Stimulated activated naive B cell treated with anti-CD40 and anti-IgM and Interleukin-4, amounts not matched to agents 10 μg/mL and 1 μg/mL and 100 μg/mL, for 72 hours (primary cell): ENCODE results near the gene ATP13A1.
"Not testable (repeated sequence)": the region's sequence is repeated elsewhere in the genome, so short reads cannot be mapped to it uniquely, and the experiment has no call there.

Experiments used
- ATAC-seq, 2 donors: fragments of 150-1000 bp; cut with Tn5 transposase; replicated peaks; 2 replicates each; pipeline ENCODE4 v1.10.0; 2021; ENCODE audit warnings: moderate library complexity in 1 of 2
- DNase-seq: peaks from one replicate; pipeline ENCODE4 v3.0.0; 2021
- H3K27ac Mint-ChIP-seq: one replicate; pipeline ENCODE4 v1.8.0; 2022; ENCODE audit warnings: mild to moderate bottlenecking, mixed read lengths
- H3K27me3 Mint-ChIP-seq, 2 donors: one replicate each; pipeline ENCODE4 v1.8.0; 2022; ENCODE audit warnings: mixed read lengths in 2 of 2
- H3K36me3 Mint-ChIP-seq, 2 donors: one replicate each; pipeline ENCODE4 v1.8.0; 2022; ENCODE audit warnings: mixed read lengths in 2 of 2, mild to moderate bottlenecking in 1 of 2
- H3K4me1 Mint-ChIP-seq, 2 donors: one replicate each; pipeline ENCODE4 v1.8.0; 2022; ENCODE audit warnings: mixed read lengths in 2 of 2, mild to moderate bottlenecking in 1 of 2
- H3K4me3 Mint-ChIP-seq, 2 donors: one replicate each; pipeline ENCODE4 v1.8.0; 2022; ENCODE audit warnings: mild to moderate bottlenecking in 2 of 2, mixed read lengths in 2 of 2, moderate library complexity in 1 of 2
- H3K9me3 Mint-ChIP-seq, 2 donors: one replicate each; pipeline ENCODE4 v1.8.0; 2022; ENCODE audit warnings: mixed read lengths in 2 of 2, mild to moderate bottlenecking in 1 of 2

ATP13A1 gene

GRCh38 chr19:19606021-19606420 lies 57.5 kb downstream of the ATP13A1 start:
- H3K4me1 Mint-ChIP-seq, result peaks cover 8 to 14% of the 10 kb centered on the region in 2 donors
- H3K27me3 Mint-ChIP-seq, result no peaks in the 10 kb centered on the region
- no peak for DNase-seq
- H3K27ac Mint-ChIP-seq, result peak overlapping the region; percentile 63
- H3K9me3 Mint-ChIP-seq, result no peaks in the 10 kb centered on the region
- peaks cover 0 to 8% of the 10 kb centered on the region in 2 donors for H3K36me3 Mint-ChIP-seq
- ATAC-seq, result peak; percentile 49 to 63
- H3K4me3 Mint-ChIP-seq, result no peak overlapping the region

- no peak overlapping the region for H3K4me3 Mint-ChIP-seq
- ATAC-seq (no peak), DNase-seq (no peak)
- no peaks in the 10 kb centered on the region for H3K9me3 Mint-ChIP-seq
- H3K27ac Mint-ChIP-seq, result no peak overlapping the region
- H3K27me3 Mint-ChIP-seq, result no peaks in the 10 kb centered on the region
- peaks cover 21 to 27% of the 10 kb centered on the region in 2 donors for H3K4me1 Mint-ChIP-seq
- peaks cover 0 to 10% of the 10 kb centered on the region in 2 donors for H3K36me3 Mint-ChIP-seq
Measured at GRCh38 chr19:19602713-19603324, 60.7 kb downstream of the ATP13A1 start.

- ATAC-seq (no peak), DNase-seq (no peak)
Measured at GRCh38 chr19:19602136-19602712, 61.3 kb downstream of the ATP13A1 start.

GRCh38 chr19:19600793-19601330 lies 62.6 kb downstream of the ATP13A1 start:
- Mint-ChIP-seq H3K36me3 (peaks cover 0 to 7% of the 10 kb centered on the region in 2 donors), H3K9me3 (no peaks in the 10 kb centered on the region), H3K4me3 (peak overlapping the region in 1 of 2 donors; percentile 11), H3K27me3 (no peaks in the 10 kb centered on the region), H3K4me1 (peaks cover 23 to 33% of the 10 kb centered on the region in 2 donors), H3K27ac (peak overlapping the region; percentile 96)
- peak; percentile 22 to 26 for ATAC-seq
- DNase-seq, result no peak

More at GRCh38 chr19:19602136-19602712, 61.3 kb downstream of the ATP13A1 start:
- peaks cover 0 to 10% of the 10 kb centered on the region in 2 donors for H3K36me3 Mint-ChIP-seq
- H3K27me3 Mint-ChIP-seq, result no peaks in the 10 kb centered on the region
- peaks cover 27 to 33% of the 10 kb centered on the region in 2 donors for H3K4me1 Mint-ChIP-seq
- H3K9me3 Mint-ChIP-seq, result no peaks in the 10 kb centered on the region
- peak overlapping the region; percentile 96 for H3K27ac Mint-ChIP-seq
- no peak overlapping the region for H3K4me3 Mint-ChIP-seq

- H3K36me3 Mint-ChIP-seq, H3K9me3 Mint-ChIP-seq, DNase-seq, H3K27me3 Mint-ChIP-seq: not testable (repeated sequence)
- ATAC-seq, result peak in 1 of 2 donors; percentile 19
- H3K4me3 Mint-ChIP-seq, result peak overlapping the region in 1 of 2 donors; percentile 17
- peaks cover 23 to 38% of the 10 kb centered on the region in 2 donors for H3K4me1 Mint-ChIP-seq
- peak overlapping the region; percentile 95 for H3K27ac Mint-ChIP-seq
Measured at GRCh38 chr19:19598728-19599451, 64.6 kb downstream of the ATP13A1 start.

GRCh38 chr19:19597809-19598306 lies 65.6 kb downstream of the ATP13A1 start:
- H3K4me3 Mint-ChIP-seq, result peak overlapping the region; percentile 1 to 21
- DNase-seq (peak; percentile 65), ATAC-seq (peak; percentile 85 to 89)
- H3K9me3 Mint-ChIP-seq, result no peaks in the 10 kb centered on the region
- H3K36me3 Mint-ChIP-seq, result peaks cover 0 to 7% of the 10 kb centered on the region in 2 donors
- H3K27me3 Mint-ChIP-seq, result no peaks in the 10 kb centered on the region
- H3K27ac Mint-ChIP-seq, result peak overlapping the region; percentile 95
- H3K4me1 Mint-ChIP-seq, result peaks cover 23 to 36% of the 10 kb centered on the region in 2 donors
